ENCODE data around the gene ADAMTS7.
"Not testable (repeated sequence)": the region's sequence is repeated elsewhere in the genome, so short reads cannot be mapped to it uniquely, and the experiment has no call there.

ADAMTS7 gene

GRCh38 chr15:78831229-78832207 lies 20.3 kb upstream of the ADAMTS7 start:
- no peak for DNase-seq

- no peak for DNase-seq
Observed at GRCh38 chr15:78830514-78831228, 19.4 kb upstream of the ADAMTS7 start.

- no peak for DNase-seq
Observed at GRCh38 chr15:78828920-78829319, 17.7 kb upstream of the ADAMTS7 start.

- no peak for DNase-seq
Observed at GRCh38 chr15:78822514-78822913, 11.2 kb upstream of the ADAMTS7 start.

- DNase-seq, result no peak
Observed at GRCh38 chr15:78811825-78812183, 540 bp upstream of the ADAMTS7 start.

- DNase-seq, result peak; percentile 81
Observed at GRCh38 chr15:78810362-78811123, 721 bp downstream of the ADAMTS7 start.

- no peak for DNase-seq
Observed at GRCh38 chr15:78810003-78810361, 1.3 kb downstream of the ADAMTS7 start.

- DNase-seq, result no peak
Observed at GRCh38 chr15:78808550-78808949, 2.7 kb downstream of the ADAMTS7 start.

GRCh38 chr15:78807359-78807758 lies 3.9 kb downstream of the ADAMTS7 start:
- DNase-seq, result no peak

GRCh38 chr15:78804391-78804792 lies 6.9 kb downstream of the ADAMTS7 start:
- DNase-seq, result no peak

GRCh38 chr15:78800806-78801205 lies 10.5 kb downstream of the ADAMTS7 start:
- no peak for DNase-seq

GRCh38 chr15:78800189-78800588 lies 11.1 kb downstream of the ADAMTS7 start:
- DNase-seq, result no peak

- not testable (repeated sequence) for DNase-seq
Observed at GRCh38 chr15:78799102-78799501, 12.2 kb downstream of the ADAMTS7 start.

- DNase-seq, result not testable (repeated sequence)
Observed at GRCh38 chr15:78798355-78798754, 12.9 kb downstream of the ADAMTS7 start.

GRCh38 chr15:78797951-78798350 lies 13.3 kb downstream of the ADAMTS7 start:
- DNase-seq, result no peak

GRCh38 chr15:78796510-78796909 lies 14.8 kb downstream of the ADAMTS7 start:
- DNase-seq, result no peak

GRCh38 chr15:78795043-78795442 lies 16.2 kb downstream of the ADAMTS7 start:
- no peak for DNase-seq

- not testable (repeated sequence) for DNase-seq
Observed at GRCh38 chr15:78794446-78794845, 16.8 kb downstream of the ADAMTS7 start.

- DNase-seq, result no peak
Observed at GRCh38 chr15:78791357-78791756, 19.9 kb downstream of the ADAMTS7 start.

GRCh38 chr15:78790027-78790426 lies 21.2 kb downstream of the ADAMTS7 start:
- no peak for DNase-seq

- no peak for DNase-seq
Observed at GRCh38 chr15:78789615-78790014, 21.6 kb downstream of the ADAMTS7 start.

- DNase-seq, result no peak
Observed at GRCh38 chr15:78788016-78788660, 23.1 kb downstream of the ADAMTS7 start.

GRCh38 chr15:78782402-78782801 lies 28.9 kb downstream of the ADAMTS7 start:
- DNase-seq, result not testable (repeated sequence)

Data from left hindlimb (tissue), 1 donor.